ENCODE results near the gene ADARB2. TPM values are rescaled to one million over a fixed set of nuclear protein-coding genes. Genes with fewer than 3 reads are reported as not detected.

Gene ADARB2
- total and polyA plus RNA-seq, 10 of the 15 experiments (the other 5 are each of a cell fraction or from before 2014, with no cell fraction given) = 0.02 to 4.1 (median 0.76) TPM

DNA sequence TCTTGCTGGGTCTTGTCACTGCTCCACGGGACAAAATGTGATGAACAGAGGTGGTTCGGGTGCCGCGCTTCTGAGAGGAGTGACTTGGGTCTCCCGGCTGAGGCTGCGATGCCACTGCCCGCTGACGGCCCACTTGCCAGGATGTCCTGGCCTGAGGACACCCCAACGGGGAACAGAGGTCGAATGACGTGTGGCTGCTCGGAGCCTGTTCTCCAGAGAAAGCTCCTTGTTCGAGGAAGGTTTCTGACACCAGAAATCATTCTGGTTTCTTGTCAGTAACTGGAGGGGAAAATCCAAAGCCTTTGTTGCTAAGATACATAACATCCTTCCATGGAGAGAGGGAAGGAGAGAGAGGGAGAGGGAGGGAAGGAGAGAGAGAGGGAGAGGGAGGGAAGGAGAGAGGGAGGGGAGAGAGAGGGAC, 444.7 kb downstream of the ADARB2 start:
- Histone ChIP-seq H3K4me2 (ENCODE audit: control insufficient read depth, insufficient read depth) (no peak overlapping the region), H3K36me3 (ENCODE audit: control insufficient read depth in 2 of 2, insufficient read depth in 2 of 2, low read length in 1 of 2) (no peaks in the 10 kb centered on the region), H3K9ac (ENCODE audit: control insufficient read depth, insufficient read depth, low read length) (no peak overlapping the region), H2AFZ (ENCODE audit: control insufficient read depth, low read depth, low read length) (no peak overlapping the region), H3K79me2 (ENCODE audit: control insufficient read depth, insufficient read depth, low read length) (no peaks in the 10 kb centered on the region), H3K4me3 (no peak overlapping the region), H3K4me1 (ENCODE audit: control insufficient read depth, insufficient read depth, low read length) (no peaks in the 10 kb centered on the region), H3K9me3 (replicated peaks; ENCODE audit: control insufficient read depth, insufficient read depth, low read length) (no peaks in the 10 kb centered on the region), H4K20me1 (ENCODE audit: control insufficient read depth, insufficient read depth) (no peaks in the 10 kb centered on the region), H3K27ac (ENCODE audit: control insufficient read depth, insufficient read depth) (no peak overlapping the region), H3K27me3 (replicated peaks in 1 of 2; ENCODE audit: control insufficient read depth in 2 of 2, insufficient read depth in 2 of 2, low read length in 1 of 2) (no peaks in the 10 kb centered on the region)
- POLR2A ChIA-PET = no interaction called here
- no peak for TF ChIP-seq REST (IDR thresholded peaks at IDR 0.05; ENCODE audit: low read depth, low read length)
- DNase-seq (ENCODE audit: low read depth, low spot score) (no peak), ATAC-seq (no peak), FAIRE-seq (no peak)
- WGBS (ENCODE audit: insufficient coverage, insufficient replicate concordance, low lambda C conversion rate, missing lambda C conversion rate) = 46% methylated on average over 13 of the region's 13 CpGs
- in situ Hi-C loops (cut with MboI) = no loop called here
- intact Hi-C loops (cut with micrococcal nuclease; ENCODE audit: unreplicated experiment) = no loop called here
- RAD21 ChIA-PET (ENCODE audit: unreplicated experiment) = no interaction called here
- CTCF ChIA-PET = no interaction called here
- SMC1A ChIA-PET (ENCODE audit: uncharacterized antibody, unreplicated experiment) = no interaction called here
- BruUV-seq (replicated peaks) = no TSS peak

- no TSS peak for BruUV-seq (replicated peaks)
- H3K9ac ChIP-seq (ENCODE audit: control insufficient read depth, insufficient read depth, low read length) = no peak overlapping the region
- H2AFZ ChIP-seq (ENCODE audit: control insufficient read depth, low read depth, low read length) = no peak overlapping the region
- no peak for DNase-seq (ENCODE audit: low read depth, low spot score)
- H3K4me1 ChIP-seq (ENCODE audit: control insufficient read depth, insufficient read depth, low read length) = no peaks in the 10 kb centered on the region
- no peaks in the 10 kb centered on the region for H3K36me3 ChIP-seq (ENCODE audit: control insufficient read depth in 2 of 2, insufficient read depth in 2 of 2, low read length in 1 of 2)
- SMC1A ChIA-PET (ENCODE audit: uncharacterized antibody, unreplicated experiment) = no interaction called here
- H3K4me3 ChIP-seq = no peak overlapping the region
- intact Hi-C loops (cut with micrococcal nuclease; ENCODE audit: unreplicated experiment) (no loop called here), in situ Hi-C loops (cut with MboI) (no loop called here)
- RAD21 ChIA-PET (ENCODE audit: unreplicated experiment) = no interaction called here
- 41% methylated on average over 27 of the region's 27 CpGs for WGBS (ENCODE audit: insufficient coverage, insufficient replicate concordance, low lambda C conversion rate, missing lambda C conversion rate)
- no peak for FAIRE-seq
- TF ChIP-seq KDM1A (IDR thresholded peaks at IDR 0.05; ENCODE audit: borderline replicate concordance) (no peak), EZH2 (IDR thresholded peaks at IDR 0.05; ENCODE audit: borderline replicate concordance, control insufficient read depth, low read depth, low read length) (no peak), RFX5 (IDR thresholded peaks at IDR 0.05; ENCODE audit: low read depth, low read length) (no peak), BRCA1 (IDR thresholded peaks at IDR 0.05; ENCODE audit: low read depth, low read length) (no peak), SREBF1 (IDR thresholded peaks at IDR 0.05; ENCODE audit: low read length) (no peak), SMARCA5 (IDR thresholded peaks at IDR 0.05) (no peak), ESRRA (IDR thresholded peaks at IDR 0.05; ENCODE audit: low read length) (no peak), RAD51 (IDR thresholded peaks at IDR 0.05) (no peak), GATAD2B (conservative IDR thresholded peaks at IDR 0.05; ENCODE audit: low read depth) (no peak), IKZF1 (conservative IDR thresholded peaks at IDR 0.05) (no peak), HDAC2 (IDR thresholded peaks at IDR 0.05) (no peak), JUND (IDR thresholded peaks at IDR 0.05; ENCODE audit: low read depth, low read length) (no peak)
- H3K9me3 ChIP-seq (replicated peaks; ENCODE audit: control insufficient read depth, insufficient read depth, low read length) = no peaks in the 10 kb centered on the region
- CTCF ChIA-PET = no interaction called here
- no peak overlapping the region for H3K4me2 ChIP-seq (ENCODE audit: control insufficient read depth, insufficient read depth)
- H3K79me2 ChIP-seq (ENCODE audit: control insufficient read depth, insufficient read depth, low read length) = no peaks in the 10 kb centered on the region
- no peak for ATAC-seq
- H3K27me3 ChIP-seq (replicated peaks in 1 of 2; ENCODE audit: control insufficient read depth in 2 of 2, insufficient read depth in 2 of 2, low read length in 1 of 2) = no peaks in the 10 kb centered on the region
- no peaks in the 10 kb centered on the region for H4K20me1 ChIP-seq (ENCODE audit: control insufficient read depth, insufficient read depth)
- H3K27ac ChIP-seq (ENCODE audit: control insufficient read depth, insufficient read depth) = no peak overlapping the region
- POLR2A ChIA-PET = no interaction called here
Measured at GRCh38 chr10:1291178-1292090, 445.9 kb downstream of the ADARB2 start.

All from GM12878 (cell line).